ENCODE measurements around the gene PHEX.

The PHEX gene

DNA sequence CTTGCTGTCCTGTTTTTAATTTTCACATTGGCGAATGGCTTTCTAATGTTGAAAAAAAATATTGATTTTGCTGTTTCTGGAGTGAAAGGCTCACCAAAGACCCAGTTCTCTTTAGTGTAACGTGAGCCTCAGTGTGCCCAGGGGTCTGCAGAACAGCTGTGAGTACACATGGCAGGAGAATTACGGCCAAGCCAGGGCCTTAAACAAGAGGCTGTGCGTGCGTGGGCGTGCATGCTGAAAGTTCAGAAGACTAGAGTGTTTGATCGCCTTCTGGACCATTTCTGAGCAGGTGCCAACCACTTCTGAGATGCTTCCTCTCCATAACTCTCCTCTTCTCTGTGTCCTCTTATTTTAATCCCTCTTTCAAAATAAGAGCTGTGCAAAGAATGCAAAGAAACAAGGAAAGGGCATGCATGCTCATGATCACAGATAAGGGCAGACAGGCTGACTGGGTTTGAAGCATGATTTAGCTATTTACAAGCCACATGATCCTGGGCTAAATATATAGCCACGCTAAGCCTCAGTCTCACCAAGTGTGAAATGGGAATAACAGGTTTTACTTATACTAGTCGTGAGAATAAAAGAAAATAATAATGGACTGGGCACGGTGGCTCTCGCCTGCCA is 9.9 kb downstream of the PHEX start:
- no peak for DNase-seq

- DNase-seq, result no peak
Measured at GRCh38 chrX:22043872-22044271, 11.7 kb downstream of the PHEX start.

GRCh38 chrX:22047468-22047867 is 15.3 kb downstream of the PHEX start:
- DNase-seq, result no peak

GRCh38 chrX:22053481-22053880 is 21.4 kb downstream of the PHEX start:
- no peak for DNase-seq

DNA sequence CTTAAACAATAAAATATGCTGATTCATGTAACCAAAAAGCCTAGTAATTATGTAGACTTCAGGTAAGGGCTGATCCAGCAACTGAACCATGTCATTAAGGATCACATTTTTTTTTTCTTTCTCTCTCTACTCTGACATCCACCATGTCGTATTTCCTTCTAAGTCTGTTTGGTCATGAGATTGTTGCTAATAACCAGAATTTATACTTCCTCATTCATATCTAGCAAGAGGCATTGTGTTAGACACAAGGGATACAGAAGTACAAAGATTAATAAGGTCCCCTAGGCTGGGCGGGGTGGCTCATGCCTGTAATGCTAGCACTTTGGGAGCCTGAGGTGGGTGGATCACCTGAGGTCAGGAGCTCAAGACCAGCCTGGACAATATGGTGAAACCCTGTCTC is 24.1 kb downstream of the PHEX start:
- DNase-seq, result no peak

GRCh38 chrX:22057667-22058066 is 25.5 kb downstream of the PHEX start:
- no peak for DNase-seq

DNA sequence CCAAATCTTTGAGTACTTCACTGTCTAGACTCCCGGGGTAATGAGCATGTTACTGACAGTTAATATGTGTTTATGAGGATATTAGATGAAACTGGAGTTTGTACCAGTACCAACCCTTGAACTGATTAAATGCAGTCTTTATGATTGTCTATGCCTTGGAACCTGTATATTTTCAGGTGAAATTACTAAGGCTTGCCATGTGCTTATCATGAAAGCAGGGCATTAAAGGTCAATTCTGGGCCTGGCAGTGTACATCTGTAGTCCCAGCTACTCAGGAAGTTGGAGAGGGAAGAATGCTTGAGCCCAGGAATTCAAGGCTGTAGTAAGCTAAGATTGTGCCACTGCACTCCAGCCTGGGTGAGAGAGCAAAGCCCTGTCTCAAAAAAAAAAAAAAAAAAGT is 27.6 kb downstream of the PHEX start:
- no peak for DNase-seq

- no peak for DNase-seq
Measured at GRCh38 chrX:22060415-22061280, 28.5 kb downstream of the PHEX start.

DNA sequence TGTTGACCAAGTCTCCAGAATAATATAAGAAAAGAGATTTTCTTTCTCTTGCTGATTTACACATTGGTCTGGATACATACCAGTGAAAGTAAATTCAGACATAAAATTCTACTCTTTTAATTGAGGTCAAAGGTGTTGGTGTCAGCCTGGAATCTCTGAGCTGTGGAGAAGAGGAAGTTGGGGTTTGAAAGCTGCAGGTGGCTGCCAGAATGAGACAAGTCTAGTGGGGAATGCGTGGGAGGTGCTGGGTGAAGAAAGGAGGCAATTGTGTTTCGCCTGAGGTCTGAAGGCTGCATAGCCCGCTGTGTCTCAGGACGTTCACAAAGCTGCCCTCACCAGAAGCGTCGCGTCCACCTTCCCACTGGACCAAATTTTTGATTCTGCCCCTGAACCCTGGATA is 31.2 kb downstream of the PHEX start:
- no peak for DNase-seq

GRCh38 chrX:22069586-22069985 is 37.5 kb downstream of the PHEX start:
- DNase-seq, result no peak

DNA sequence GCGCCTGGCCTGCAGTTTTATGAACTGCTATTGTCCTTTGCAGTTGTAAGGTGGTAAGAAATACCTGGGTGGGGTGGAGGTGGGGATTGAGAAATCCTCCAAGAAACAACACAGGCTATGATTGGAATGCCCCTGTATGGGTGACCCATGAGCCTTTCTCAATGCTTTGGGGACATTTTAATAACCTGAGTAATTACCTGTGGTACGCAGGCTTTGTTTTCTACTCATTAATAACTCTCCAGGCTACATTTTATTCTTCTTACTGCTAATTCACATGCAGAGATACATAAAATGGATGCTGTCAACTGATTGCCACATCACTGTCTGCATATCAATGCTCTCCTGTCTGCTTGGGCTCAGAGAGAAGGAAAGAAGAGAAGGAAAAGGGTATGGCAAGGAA is 41.8 kb downstream of the PHEX start:
- no peak for DNase-seq

DNA sequence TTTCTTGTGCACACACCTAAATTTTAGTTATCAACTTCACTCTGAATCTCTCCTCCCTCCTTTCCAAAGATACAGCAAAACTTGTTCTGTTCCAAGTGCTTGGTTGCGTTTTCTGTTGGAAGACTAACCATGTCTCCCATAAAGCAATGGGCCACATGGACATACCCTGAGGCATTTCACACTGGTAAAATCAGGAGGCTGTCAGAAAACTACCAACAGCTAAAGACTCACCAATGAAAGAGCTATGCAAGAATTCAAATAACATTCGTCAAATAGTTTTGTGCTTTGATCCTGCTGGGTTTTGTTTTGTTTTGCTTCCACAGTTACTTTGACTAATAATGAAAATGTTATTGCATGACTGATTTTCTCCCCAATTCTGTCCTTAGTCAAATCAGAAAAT is 46.0 kb downstream of the PHEX start:
- no peak for DNase-seq

GRCh38 chrX:22081475-22082092 is 49.5 kb downstream of the PHEX start:
- DNase-seq, result no peak

DNA sequence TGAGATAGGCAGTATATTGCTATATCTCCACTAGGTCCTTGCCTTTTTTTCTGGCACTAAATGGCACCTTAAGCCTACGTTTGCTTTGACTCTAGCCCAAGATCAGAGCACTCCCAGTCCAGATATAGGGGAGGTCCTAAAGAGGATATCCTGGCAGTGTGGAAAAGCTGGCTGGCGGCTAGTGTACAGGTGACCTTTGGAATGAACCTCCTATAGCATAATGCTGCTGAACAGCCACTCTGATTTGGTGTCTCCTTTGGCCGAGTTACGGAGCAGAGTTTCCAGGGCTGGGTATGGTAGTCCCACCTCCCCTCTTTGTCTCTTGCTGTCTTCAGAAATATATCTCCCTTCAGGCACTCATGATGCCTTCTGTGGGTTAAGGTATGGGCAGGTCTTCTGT is 53.9 kb downstream of the PHEX start:
- DNase-seq, result no peak

GRCh38 chrX:22087011-22087557 is 55.0 kb downstream of the PHEX start:
- DNase-seq, result no peak

DNA sequence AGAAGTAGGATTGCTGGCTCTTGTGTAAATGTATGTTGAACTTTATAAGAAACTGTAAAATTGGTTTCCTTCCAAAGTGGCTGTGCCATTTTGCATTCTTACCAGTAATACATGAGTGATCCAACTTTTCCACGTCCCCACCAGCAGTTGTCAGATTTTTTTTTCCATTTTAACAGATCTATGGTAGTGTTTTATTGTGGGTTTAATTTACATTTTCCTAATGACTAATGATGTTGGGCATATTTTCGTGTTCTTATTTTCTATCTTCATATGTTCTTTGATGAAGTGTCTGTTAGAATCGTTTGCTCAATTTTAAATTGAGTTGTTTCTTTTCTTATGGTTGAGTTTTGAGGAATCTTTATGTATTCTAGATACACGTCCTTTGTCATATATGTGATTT is 56.2 kb downstream of the PHEX start:
- no peak for DNase-seq

DNA sequence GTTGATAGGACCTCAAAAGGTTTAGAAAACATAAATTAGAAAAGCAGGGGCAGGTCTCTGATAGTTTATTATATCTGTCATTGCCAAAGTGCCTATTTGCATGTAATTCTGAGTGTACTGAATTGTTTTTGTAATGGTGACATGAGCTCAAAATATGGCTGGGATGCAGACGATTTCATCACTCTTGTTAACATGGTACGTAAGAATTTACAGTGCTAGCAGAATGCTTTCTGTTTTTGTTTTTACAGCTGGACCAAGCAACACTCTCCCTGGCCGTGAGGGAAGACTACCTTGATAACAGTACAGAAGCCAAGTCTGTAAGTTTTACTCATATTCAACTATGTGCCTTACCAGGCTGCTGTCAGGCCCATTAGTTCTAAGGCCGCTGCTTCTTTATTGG is 58.1 kb downstream of the PHEX start:
- no peak for DNase-seq

GRCh38 chrX:22093550-22093949 is 61.4 kb downstream of the PHEX start:
- no peak for DNase-seq

GRCh38 chrX:22095286-22095685 is 63.2 kb downstream of the PHEX start:
- no peak for DNase-seq

DNA sequence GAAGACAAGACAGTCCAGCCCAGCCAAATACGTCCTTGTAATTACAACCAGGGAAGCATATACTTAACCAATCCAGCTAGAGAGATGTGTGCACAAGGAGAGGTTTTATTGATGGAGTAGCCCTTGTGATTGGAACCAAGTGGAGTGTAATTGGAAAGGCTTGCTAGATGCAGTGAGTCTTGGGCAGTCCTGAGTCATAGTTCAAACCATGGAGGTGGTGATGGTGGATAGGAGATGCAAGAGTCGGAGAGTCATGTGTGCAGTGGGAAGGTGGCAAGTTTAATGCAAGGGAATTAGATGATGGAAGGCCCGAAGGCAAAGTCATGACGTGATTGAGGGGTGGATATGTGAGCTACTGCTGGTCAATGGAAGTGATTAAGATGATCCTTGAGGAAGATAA is 63.7 kb downstream of the PHEX start:
- no peak for DNase-seq

GRCh38 chrX:22097012-22097694 is 65.0 kb downstream of the PHEX start:
- DNase-seq, result no peak

GRCh38 chrX:22105231-22105630 is 73.1 kb downstream of the PHEX start:
- DNase-seq, result no peak

DNA sequence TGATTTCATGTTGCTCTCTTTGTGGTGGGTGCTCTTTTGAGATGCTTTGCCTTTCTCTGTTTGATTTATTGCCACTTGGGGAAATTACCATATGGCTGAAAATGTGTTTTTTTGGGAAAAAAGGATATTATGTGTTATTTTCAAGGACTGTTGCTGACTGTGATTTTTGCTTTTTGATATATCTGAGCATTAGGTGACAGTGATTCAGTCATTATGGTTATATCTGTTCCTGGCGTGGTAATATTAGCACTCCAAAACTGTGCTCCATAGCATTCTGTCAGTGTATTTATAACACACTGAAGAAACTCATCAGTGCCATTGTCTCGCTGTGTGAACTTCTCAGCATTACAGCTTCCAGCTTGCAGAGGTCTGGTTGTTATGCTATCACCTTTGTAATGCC is 73.8 kb downstream of the PHEX start:
- DNase-seq, result no peak
